HG03520 (cell line): ENCODE data around the gene SLC2A4.
"Not testable (repeated sequence)": the region's sequence is repeated elsewhere in the genome, so short reads cannot be mapped to it uniquely, and the experiment has no call there.

ENCODE experiments used
- ATAC-seq: cut with Tn5 transposase; IDR thresholded peaks from one replicate; pipeline ENCODE4 v1.9.1; 2021; ENCODE audit warnings: mild to moderate bottlenecking, moderate library complexity; ENCODE audit not compliant: unreplicated experiment

SLC2A4 gene

GRCh38 chr17:7281074-7281952 is at the start of gene SLC2A4:
Gene SLC2A4, plus strand, starts transcription at chr17:7281718. Its CDS starts 217 bp downstream, at chr17:7281935.
- ATAC-seq = no peak

- ATAC-seq = no peak
Observed at GRCh38 chr17:7232114-7232513, 49.4 kb upstream of the SLC2A4 start.

DNA sequence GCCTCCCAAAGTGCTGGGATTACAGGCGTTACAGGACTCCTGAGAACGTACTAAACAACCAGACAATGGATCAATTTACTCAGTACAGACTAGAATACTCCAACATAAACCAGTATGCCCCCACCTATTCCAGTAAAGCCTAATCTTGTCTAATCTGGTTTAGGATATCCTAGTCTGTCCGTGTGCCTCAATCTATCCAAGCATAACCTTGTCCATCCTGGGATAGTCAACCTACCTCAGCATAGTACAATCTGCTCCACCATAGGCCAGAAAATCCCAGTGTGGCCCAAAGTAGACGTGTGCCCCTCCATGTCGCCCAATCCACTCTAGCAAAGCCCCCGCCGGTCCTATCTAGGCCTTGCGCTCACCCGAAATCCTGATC is 47.8 kb upstream of the SLC2A4 start:
- no peak for ATAC-seq

- peak; percentile 44 for ATAC-seq
Observed at GRCh38 chr17:7234083-7234951, 47.2 kb upstream of the SLC2A4 start, which contains the start of gene DVL2. Gene DVL2, minus strand, starts transcription at chr17:7234517. Its CDS starts 255 bp downstream, at chr17:7234262.

DNA sequence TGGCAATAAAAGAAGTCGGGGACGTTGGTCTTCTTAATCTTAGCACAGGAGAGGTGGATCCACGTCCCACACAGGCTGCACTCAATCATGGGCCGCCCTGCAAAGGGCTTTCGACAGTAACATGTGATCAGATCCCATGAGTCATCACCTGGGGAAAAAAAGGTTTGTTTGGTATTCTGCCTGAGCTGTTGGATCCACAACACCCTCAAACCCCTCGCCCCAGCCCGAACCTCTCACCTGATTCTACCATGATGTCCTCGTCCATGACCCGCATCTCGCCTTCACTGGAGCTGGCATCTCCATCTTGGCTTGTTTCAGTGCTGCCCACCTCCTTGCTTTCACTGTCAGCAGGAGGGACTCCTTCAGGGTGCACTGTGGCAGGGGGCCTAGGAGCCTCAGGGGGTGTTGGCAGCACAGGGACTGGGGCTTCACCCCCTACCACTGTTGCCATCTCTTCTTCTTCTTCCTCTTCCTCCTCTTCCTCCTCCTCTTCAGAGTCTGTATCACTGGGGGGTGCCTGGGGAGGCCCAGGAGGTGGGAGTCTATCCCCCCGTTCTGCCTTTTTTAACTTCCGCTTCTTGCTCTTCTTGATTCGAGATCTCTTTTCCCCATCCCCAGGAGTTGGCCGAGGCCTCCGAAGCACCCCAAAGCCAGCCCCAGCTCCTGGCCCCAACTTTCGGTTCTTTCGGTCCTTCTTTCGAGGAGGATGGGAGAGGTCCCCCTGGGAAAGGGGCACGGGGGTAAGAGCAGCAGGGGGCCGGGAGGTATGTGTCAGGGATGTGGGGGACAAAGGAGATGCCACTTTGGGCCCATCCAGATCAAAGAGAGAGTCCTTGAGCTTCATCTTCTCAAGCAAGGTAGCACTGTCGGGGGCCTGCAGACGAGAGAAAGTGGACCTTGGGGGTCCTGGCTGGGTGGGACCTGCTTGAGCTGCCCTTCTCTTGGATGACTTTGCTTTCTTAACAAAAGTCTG is 45.5 kb upstream of the SLC2A4 start:
- ATAC-seq = no peak

DNA sequence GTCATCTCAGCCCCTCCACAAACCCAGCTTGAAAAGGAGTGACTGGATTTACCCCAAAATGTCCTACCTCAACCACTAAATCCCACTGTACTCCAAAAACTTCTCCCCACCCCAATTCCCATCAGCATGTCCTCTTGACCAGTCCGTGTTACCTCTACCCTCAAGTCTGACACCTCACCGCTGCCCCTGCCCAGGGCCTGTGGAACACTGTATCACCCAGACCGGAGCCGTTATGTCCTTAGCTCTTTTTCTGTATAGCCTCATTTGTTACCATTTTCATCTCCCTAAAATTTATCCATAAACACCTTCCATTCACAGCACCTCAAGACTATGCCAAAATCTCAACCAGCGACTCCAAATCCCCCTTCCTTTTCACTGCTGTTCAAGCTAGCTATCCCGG is 44.7 kb upstream of the SLC2A4 start:
- ATAC-seq = no peak

DNA sequence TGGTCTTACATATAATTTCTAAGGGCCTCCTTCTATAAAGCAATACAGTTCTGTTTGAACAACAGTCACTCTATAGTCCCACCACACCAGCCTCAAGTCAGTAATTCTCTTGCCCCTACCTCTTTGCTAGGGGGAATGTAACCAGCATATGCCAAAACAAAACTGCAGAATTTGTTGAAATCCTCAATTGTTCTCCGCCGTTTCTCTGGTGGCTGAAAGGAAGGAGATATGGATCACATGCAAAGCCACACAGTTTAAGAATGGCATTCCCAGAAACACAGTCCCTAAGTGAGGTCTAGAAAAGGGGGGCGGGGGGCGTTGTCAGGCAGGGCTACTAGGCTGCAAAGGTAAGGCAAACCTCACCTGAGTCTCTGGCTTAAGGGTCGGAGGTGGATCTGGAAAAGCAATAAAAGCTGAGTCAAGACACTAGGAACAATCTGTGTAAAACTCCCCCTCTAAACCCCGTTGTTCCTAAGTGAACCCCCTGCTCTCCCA is 44.2 kb upstream of the SLC2A4 start:
- no peak for ATAC-seq

GRCh38 chr17:7237761-7238419 is 43.6 kb upstream of the SLC2A4 start:
- no peak for ATAC-seq

DNA sequence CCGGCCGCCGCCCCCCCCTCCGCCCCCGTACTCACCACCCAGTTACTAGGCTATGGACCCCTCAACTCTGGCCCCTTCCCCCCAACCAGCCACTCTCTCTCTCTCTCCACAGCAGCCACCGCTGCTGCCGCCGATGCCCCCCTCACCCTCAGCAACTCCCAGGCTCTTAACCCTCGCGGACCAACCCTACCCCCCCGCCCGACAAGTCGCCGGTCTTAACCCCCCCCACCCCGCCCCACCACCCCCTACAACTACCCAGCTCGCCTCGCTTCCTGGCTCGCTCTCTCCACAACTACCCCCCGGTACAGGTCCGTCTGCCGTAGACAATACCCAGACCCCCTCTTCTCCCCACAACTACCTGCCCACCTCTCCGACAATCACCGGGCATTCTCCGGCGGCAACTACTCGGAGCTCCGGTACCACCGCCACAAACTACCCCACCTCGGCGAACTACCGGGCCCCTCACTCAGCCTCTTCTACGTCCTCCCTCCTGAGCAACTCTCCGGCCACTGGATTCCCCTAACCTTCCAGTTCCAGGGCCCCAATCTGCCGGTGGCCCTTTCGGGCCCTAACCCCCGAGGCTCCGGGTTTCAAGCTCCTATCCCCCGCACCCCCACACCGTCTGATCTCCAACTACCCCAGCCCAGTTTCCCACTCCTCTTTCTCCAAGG is 43.0 kb upstream of the SLC2A4 start:
- ATAC-seq = no peak

DNA sequence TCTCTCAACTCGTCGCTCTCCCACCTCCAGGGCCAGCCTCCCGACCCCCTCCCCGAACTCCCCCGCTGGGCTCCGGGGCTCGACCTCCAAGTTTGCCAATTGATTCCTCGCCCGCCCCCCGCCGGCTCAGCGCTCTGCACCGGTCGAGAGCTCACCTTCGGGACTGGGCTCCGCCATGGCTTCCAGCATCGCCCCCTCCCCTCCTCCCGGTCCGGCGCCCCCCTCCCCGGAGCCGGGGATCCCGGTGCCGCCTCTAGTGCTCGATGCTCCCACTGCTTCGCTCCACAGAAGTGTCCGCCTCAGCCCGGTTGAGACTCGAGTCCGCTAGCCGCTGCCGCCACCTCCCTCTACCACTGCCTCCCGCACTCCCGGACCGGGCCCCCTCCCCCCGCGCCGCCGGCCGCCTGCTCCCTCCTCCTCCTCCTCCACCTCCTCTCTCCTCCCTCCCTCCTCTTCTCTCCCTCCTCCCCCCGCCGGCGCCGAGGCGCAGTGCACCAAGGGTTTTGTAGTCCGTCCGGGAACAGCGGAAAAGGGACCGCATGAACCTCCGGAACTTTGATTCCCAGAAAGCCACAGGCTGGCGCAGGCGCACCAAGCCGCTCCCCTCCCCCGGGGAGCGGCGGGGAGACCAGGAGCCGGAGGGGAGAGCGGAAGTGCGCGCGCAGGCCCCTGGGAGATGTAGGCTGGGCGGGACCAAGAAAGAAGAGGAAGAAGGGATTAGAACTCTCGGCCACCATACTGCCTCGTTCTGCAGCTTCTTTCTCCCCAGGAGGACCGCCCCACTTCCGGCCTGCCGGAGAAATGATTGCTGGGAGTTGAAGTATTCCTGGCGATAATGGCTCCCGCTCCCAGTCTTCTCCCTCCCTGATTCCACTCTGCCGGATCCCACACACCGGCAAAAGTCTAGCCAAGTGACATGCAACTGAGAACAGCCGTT is 42.2 kb upstream of the SLC2A4 start, which contains the start of gene PHF23:
Gene PHF23, minus strand, starts transcription at position 367 of the 937 bp plus-strand sequence. Its CDS starts 178 bp downstream, at position 189.
- ATAC-seq = peak; percentile 39

- no peak for ATAC-seq
Observed at GRCh38 chr17:7240375-7240774, 41.1 kb upstream of the SLC2A4 start.

DNA sequence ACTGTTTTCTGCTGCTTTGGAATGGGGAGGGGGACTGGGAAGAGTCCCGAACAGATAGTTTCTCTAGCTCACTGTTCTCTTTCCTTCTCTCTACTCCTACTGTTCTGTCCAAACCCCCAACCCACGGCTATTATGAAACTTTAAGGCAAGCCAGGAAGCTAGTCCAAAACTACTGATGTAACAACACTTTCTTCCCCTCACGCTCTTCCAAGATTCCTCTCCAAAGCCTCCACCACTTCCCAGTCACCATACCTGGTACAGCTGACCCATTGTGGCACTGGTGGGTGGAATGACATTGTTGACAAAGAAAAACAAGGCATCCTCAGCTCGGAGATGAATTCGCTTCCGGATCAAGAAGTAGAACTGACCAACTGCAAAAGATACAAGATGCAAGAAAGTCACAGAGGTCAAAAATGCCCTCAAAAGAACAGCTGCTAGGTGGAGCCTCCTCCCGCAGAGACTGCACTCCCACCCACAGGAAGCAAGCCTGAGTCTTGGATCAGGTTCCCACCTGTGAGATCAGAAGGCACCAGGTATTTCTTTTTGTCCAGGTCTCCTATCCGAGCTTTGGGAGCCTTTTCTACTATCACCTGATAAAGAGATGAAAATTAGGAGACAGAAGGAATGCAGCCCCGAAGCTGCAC is 40.3 kb upstream of the SLC2A4 start:
- no peak for ATAC-seq

DNA sequence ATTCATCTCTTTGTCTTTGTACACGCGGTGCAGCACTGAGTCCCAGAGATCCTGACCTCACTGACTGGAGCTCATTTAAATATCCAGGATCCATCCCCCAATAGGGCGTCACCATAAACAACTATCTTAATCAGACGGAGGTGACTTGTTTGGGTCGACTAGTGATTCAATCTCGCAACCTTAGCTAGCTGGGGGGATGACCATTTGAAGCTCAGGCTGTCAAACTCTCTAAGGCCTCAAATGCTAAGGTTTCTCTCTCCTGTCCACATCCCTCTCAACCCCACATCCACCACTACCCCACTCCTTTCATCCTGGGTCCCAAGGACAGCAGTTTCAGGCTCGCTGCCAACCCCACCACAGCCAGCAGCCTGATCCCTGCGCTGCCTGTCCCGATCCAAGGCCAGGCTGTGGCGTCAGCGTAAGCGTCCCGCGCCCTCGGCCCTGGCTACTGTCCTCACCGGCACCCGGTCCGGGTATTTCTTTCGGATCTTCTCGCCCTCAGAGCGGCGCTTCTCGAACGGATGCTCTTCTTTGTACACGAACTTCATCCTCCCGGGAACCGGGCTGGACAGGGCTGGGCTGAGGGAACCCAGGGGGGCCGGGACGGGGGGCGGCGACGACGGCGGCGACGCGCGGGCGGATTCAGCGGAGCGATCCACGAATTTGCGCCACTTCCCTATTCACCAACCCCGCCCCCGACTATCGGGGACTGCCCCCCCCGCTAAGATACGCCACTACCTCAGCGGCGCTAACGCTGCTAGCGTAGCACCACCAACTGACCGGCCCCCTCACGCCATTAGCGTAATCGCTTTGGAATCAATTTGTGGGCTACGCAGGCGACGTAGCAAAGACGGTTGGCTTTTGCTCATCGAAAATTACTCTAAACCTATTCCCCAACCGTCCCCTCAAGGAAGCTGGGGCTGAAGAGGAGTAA is 39.5 kb upstream of the SLC2A4 start, which contains the start of gene GABARAP:
Gene GABARAP, minus strand, starts transcription at position 667 of the 934 bp plus-strand sequence. Its CDS starts 119 bp downstream, at position 548.
- ATAC-seq = peak; percentile 26

GRCh38 chr17:7242717-7243452 is 38.6 kb upstream of the SLC2A4 start:
- ATAC-seq = peak; percentile 33

- ATAC-seq = no peak
Observed at GRCh38 chr17:7243453-7243729, 38.1 kb upstream of the SLC2A4 start.

DNA sequence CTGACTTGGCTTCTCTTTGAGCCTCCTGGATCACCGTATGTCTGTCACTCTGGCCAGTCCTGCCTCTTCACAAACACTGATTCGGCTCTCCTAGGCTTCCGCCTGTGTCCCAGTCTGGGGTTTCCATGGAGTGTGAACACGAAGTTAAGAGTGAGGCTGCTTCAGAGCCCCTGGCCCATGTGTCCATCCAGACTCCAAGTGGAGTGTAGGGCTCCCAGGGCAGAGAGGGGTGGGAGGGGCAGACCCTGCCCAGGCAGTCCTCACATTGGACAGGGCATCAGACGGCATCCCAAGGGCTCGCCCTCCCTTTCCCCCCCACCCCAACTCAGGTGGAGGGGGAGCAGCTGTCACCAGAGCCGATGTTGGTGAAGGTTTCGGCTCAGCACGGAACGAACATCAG is 37.7 kb upstream of the SLC2A4 start:
- not testable (repeated sequence) for ATAC-seq
